ENCODE data around the gene ZGPAT.

DNA sequence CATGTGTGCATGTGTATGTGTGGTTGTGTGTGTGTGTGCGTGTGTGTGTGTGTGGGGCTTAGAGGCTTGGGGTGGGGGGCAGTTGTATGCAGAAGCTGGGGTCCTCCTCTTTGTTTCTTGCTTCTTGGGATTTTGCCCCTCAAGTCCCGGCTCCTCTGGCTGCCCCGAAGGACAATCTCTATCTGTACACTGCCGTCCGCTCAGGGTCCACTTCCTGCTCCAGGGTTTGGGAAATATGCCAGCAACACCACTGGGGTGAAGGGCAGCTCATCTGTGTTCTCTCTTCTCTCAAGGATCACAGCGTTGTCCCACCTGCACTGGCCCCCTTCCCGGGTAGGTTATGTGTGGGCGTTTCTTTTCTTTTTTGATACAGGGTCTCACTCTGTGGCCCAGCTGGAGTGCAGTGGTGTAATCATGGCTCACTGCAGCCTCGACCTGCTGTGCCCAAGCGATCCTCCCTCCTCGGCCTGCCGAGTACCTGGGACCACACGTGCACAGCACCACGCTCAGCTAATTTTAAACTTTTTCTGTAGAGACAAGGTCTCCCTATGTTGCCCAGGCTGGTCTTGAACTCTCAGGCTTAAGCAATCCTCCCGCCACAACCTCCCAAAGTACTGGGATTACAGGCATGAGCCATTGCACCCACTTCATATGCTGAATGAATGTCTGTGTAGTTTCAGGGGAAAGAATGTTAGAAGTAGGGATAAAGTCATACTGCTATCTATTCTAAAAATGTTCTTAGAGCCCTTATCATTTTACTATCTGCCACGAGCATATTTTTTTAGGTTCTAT is 57.4 kb downstream of the ZGPAT start:
- no peak for TF ChIP-seq EZH2 (IDR thresholded peaks at IDR 0.05; ENCODE audit: borderline replicate concordance, low read length)
- TF ChIP-seq, protein P1, sequence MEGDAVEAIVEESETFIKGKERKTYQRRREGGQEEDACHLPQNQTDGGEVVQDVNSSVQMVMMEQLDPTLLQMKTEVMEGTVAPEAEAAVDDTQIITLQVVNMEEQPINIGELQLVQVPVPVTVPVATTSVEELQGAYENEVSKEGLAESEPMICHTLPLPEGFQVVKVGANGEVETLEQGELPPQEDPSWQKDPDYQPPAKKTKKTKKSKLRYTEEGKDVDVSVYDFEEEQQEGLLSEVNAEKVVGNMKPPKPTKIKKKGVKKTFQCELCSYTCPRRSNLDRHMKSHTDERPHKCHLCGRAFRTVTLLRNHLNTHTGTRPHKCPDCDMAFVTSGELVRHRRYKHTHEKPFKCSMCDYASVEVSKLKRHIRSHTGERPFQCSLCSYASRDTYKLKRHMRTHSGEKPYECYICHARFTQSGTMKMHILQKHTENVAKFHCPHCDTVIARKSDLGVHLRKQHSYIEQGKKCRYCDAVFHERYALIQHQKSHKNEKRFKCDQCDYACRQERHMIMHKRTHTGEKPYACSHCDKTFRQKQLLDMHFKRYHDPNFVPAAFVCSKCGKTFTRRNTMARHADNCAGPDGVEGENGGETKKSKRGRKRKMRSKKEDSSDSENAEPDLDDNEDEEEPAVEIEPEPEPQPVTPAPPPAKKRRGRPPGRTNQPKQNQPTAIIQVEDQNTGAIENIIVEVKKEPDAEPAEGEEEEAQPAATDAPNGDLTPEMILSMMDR (IDR thresholded peaks at IDR 0.05; ENCODE audit: low read length), result no peak
